Esophagus (tissue), 2 donors: ENCODE results near the gene INPP5B. TPM values are rescaled to one million over a fixed set of nuclear protein-coding genes. Genes with fewer than 3 reads are reported as not detected.
"Not testable (repeated sequence)": the region's sequence is repeated elsewhere in the genome, so short reads cannot be mapped to it uniquely, and the experiment has no call there.

Experiments used
- H3K27ac ChIP-seq, 2 donors: one replicate each; pipeline ENCODE4 v1.5.1; 2013; ENCODE audit warnings: low read depth in 2 of 2, mild to moderate bottlenecking in 2 of 2, inconsistent platforms in 1 of 2, low read length in 1 of 2, moderate library complexity in 1 of 2
- H3K27me3 ChIP-seq, 2 donors: one replicate each; pipeline ENCODE4 v1.6.1; 2013; ENCODE audit warnings: low read length in 2 of 2, control low read depth in 1 of 2, mild to moderate bottlenecking in 1 of 2; ENCODE audit not compliant: insufficient read depth in 2 of 2, control insufficient read depth in 1 of 2
- H3K36me3 ChIP-seq, 2 donors: one replicate each; pipeline ENCODE4 v1.6.1; 2013; ENCODE audit warnings: low read length in 1 of 2; ENCODE audit not compliant: control insufficient read depth in 2 of 2, insufficient read depth in 2 of 2
- H3K4me1 ChIP-seq, 2 donors: one replicate each; pipeline ENCODE4 v1.6.1; 2013; ENCODE audit warnings: low read length in 1 of 2; ENCODE audit not compliant: control insufficient read depth in 2 of 2, insufficient read depth in 2 of 2
- H3K4me3 ChIP-seq, 2 donors: one replicate each; pipeline ENCODE4 v1.5.1; 2013; ENCODE audit warnings: low read length in 2 of 2, mild to moderate bottlenecking in 2 of 2, low read depth in 1 of 2, moderate library complexity in 1 of 2
- H3K9me3 ChIP-seq, 2 donors: one replicate each; pipeline ENCODE4 v1.6.1; 2013; ENCODE audit warnings: mild to moderate bottlenecking in 2 of 2, low read depth in 1 of 2, low read length in 1 of 2, moderate library complexity in 1 of 2; ENCODE audit not compliant: control insufficient read depth in 2 of 2, insufficient read depth in 1 of 2
- WGBS, 2 donors: extraction: QIAGEN DNeasy Blood & Tissue Kit; methylation state at CpG; one replicate each; pipeline ENCODE4 v1.1.7; 2013; 5-methylcytosine and 5-hydroxymethylcytosine counted together
- polyA plus RNA-seq, 2 donors: library from polyadenylated mRNA; stranded (reverse); fragments of 200-250 nt; gene quantifications; one replicate each; pipeline ENCODE4 v1.2.3, GENCODE V29; 2013
- donor health status: healthy with polysubstance abuse.
- donor health status: Bipolar disorder and iron deficiency.

Gene INPP5B
- polyA plus RNA-seq, 2 donors = 4.4 to 7.4 TPM

GRCh38 chr1:37919277-37919676 is 27.6 kb downstream of the INPP5B start:
- whole genome bisulfite sequencing, 2 donors = 56 to 60% methylated on average over 1 of the region's 1 CpG
- Histone ChIP-seq H3K36me3 (no peaks in the 10 kb centered on the region), H3K4me3 (no peak overlapping the region), H3K4me1 (no peaks in the 10 kb centered on the region), H3K9me3 (no peaks in the 10 kb centered on the region), H3K27me3 (no peaks in the 10 kb centered on the region), H3K27ac (no peak overlapping the region)

- Histone ChIP-seq H3K27ac (no peak overlapping the region), H3K4me3 (no peak overlapping the region), H3K27me3 (no peaks in the 10 kb centered on the region), H3K4me1 (no peaks in the 10 kb centered on the region), H3K36me3 (no peaks in the 10 kb centered on the region), H3K9me3 (no peaks in the 10 kb centered on the region)
- WGBS, 2 donors = 87 to 89% methylated on average over 2 of the region's 2 CpGs
Measured at GRCh38 chr1:37915476-37916093, 31.3 kb downstream of the INPP5B start.

GRCh38 chr1:37914719-37915475 is 32.0 kb downstream of the INPP5B start:
- Histone ChIP-seq H3K27ac (no peak overlapping the region), H3K27me3 (no peaks in the 10 kb centered on the region), H3K36me3 (no peaks in the 10 kb centered on the region), H3K4me1 (no peaks in the 10 kb centered on the region), H3K9me3 (no peaks in the 10 kb centered on the region), H3K4me3 (no peak overlapping the region)
- WGBS, 2 donors = 81 to 85% methylated on average over 4 of the region's 4 CpGs

GRCh38 chr1:37911478-37911877 is 35.4 kb downstream of the INPP5B start:
- H3K4me1 ChIP-seq, H3K36me3 ChIP-seq, H3K27ac ChIP-seq, H3K27me3 ChIP-seq, H3K9me3 ChIP-seq, H3K4me3 ChIP-seq: not testable (repeated sequence)
- 93 to 95% methylated on average over 3 of the region's 3 CpGs for WGBS, 2 donors

GRCh38 chr1:37910886-37911285 is 36.0 kb downstream of the INPP5B start:
- H3K4me1 ChIP-seq, H3K27ac ChIP-seq, H3K27me3 ChIP-seq, H3K4me3 ChIP-seq, H3K9me3 ChIP-seq, H3K36me3 ChIP-seq: not testable (repeated sequence)
- WGBS, 2 donors = 86 to 87% methylated on average over 8 of the region's 8 CpGs

GRCh38 chr1:37908531-37908930 is 38.3 kb downstream of the INPP5B start:
- not testable (repeated sequence) for H3K27ac ChIP-seq

GRCh38 chr1:37907416-37908125 is 39.3 kb downstream of the INPP5B start:
- H3K9me3 ChIP-seq, H3K4me1 ChIP-seq, H3K27me3 ChIP-seq, H3K27ac ChIP-seq, H3K36me3 ChIP-seq, H3K4me3 ChIP-seq: not testable (repeated sequence)
- WGBS, 2 donors = 90 to 95% methylated on average over 6 of the region's 6 CpGs

More at GRCh38 chr1:37908531-37908930, 38.3 kb downstream of the INPP5B start:
- H3K4me3 ChIP-seq, H3K36me3 ChIP-seq, H3K9me3 ChIP-seq, H3K4me1 ChIP-seq, H3K27me3 ChIP-seq: not testable (repeated sequence)
- 97% methylated on average over 10 of the region's 10 CpGs for WGBS, 2 donors

GRCh38 chr1:37906591-37906990 is 40.3 kb downstream of the INPP5B start:
- not testable (repeated sequence) for H3K27ac ChIP-seq, H3K4me3 ChIP-seq, H3K4me1 ChIP-seq, H3K9me3 ChIP-seq, H3K27me3 ChIP-seq, H3K36me3 ChIP-seq
- WGBS, 2 donors = 95 to 99% methylated on average over 3 of the region's 3 CpGs

- no peaks in the 10 kb centered on the region for H3K4me1 ChIP-seq
- no peak overlapping the region for H3K27ac ChIP-seq
- H3K9me3 ChIP-seq = no peaks in the 10 kb centered on the region
- no peak overlapping the region for H3K4me3 ChIP-seq
- no peaks in the 10 kb centered on the region for H3K36me3 ChIP-seq
- WGBS, 2 donors = 92 to 95% methylated on average over 1 of the region's 1 CpG
- no peaks in the 10 kb centered on the region for H3K27me3 ChIP-seq
Measured at GRCh38 chr1:37905727-37906126, 41.1 kb downstream of the INPP5B start.
